Measurements from ENCODE around the gene PRRC2B. TPM values are rescaled to one million over a fixed set of nuclear protein-coding genes. Genes with fewer than 3 reads are reported as not detected.

PRRC2B gene
- total RNA-seq, 4 donors from 2014 or later: 102 to 198 (median 108) TPM

- Histone ChIP-seq H3K4me3 (no peak overlapping the region), H3K27me3 (no peaks in the 10 kb centered on the region), H3K9me3 (no peaks in the 10 kb centered on the region), H3K4me1 (peaks cover 28 to 100% (median 75%) of the 10 kb centered on the region in 3 donors), H3K27ac (peak overlapping the region; percentile 79 to 98 (median 80)), H3K36me3 (no peaks in the 10 kb centered on the region)
- no peak for ATAC-seq
- TF ChIP-seq CTCF (IDR thresholded peaks at IDR 0.05): no peak
- TF ChIP-seq POLR2AphosphoS5 (IDR thresholded peaks at IDR 0.05): peak; percentile 58
- TF ChIP-seq EP300 (IDR thresholded peaks at IDR 0.05): no peak
- TF ChIP-seq POLR2A (IDR thresholded peaks at IDR 0.05): no peak
- WGBS, 2 donors (ENCODE audit: low coverage in 1 of 2): 67 to 71% methylated on average over 6 of the region's 6 CpGs
Observed at GRCh38 chr9:131402073-131402472, 8.2 kb downstream of the PRRC2B start.

- WGBS, 2 donors (ENCODE audit: low coverage in 1 of 2): 6 to 19% methylated on average over 7 to 10 of the region's 12 CpGs
- peaks cover 26 to 100% (median 77%) of the 10 kb centered on the region in 3 donors for H3K4me1 ChIP-seq
Observed at GRCh38 chr9:131402738-131403492, 9.0 kb downstream of the PRRC2B start.

DNA sequence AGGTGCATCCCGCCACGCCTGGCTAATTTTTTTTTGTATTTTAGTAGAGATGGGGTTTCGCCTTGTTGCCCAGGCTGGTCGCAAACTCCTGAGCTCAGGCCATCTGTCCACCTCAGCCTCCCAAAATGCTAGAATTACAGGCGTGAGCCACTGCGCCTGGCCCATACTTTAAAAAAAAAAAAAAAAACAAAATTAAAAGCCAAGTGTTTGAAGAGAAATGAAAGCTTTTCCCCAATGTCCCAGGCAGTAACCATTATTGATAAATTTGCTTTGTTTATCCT is 9.5 kb downstream of the PRRC2B start:
- Histone ChIP-seq H3K4me3 (no peak overlapping the region), H3K36me3 (no peaks in the 10 kb centered on the region), H3K4me1 (peaks cover 23 to 100% (median 77%) of the 10 kb centered on the region in 3 donors), H3K27me3 (no peaks in the 10 kb centered on the region), H3K9me3 (no peaks in the 10 kb centered on the region), H3K27ac (peak overlapping the region; percentile 79 to 98 (median 80))
- 93 to 100% methylated on average over 3 to 6 of the region's 6 CpGs for WGBS, 2 donors (ENCODE audit: low coverage in 1 of 2)
- TF ChIP-seq POLR2A (IDR thresholded peaks at IDR 0.05): no peak
- no peak for TF ChIP-seq POLR2AphosphoS5 (IDR thresholded peaks at IDR 0.05)
- no peak for TF ChIP-seq EP300 (IDR thresholded peaks at IDR 0.05)
- TF ChIP-seq CTCF (IDR thresholded peaks at IDR 0.05): no peak
- ATAC-seq: no peak

More at GRCh38 chr9:131402738-131403492, 9.0 kb downstream of the PRRC2B start:
- ATAC-seq: peak; percentile 93
- no peaks in the 10 kb centered on the region for H3K36me3 ChIP-seq
- no peaks in the 10 kb centered on the region for H3K9me3 ChIP-seq
- TF ChIP-seq POLR2AphosphoS5 (IDR thresholded peaks at IDR 0.05) (peak; percentile 95), CTCF (IDR thresholded peaks at IDR 0.05) (peak in 1 of 4 experiments; percentile 20), POLR2A (IDR thresholded peaks at IDR 0.05) (no peak), EP300 (IDR thresholded peaks at IDR 0.05) (no peak)
- H3K4me3 ChIP-seq: peak overlapping the region; percentile 7 to 11
- H3K27me3 ChIP-seq: no peaks in the 10 kb centered on the region
- peak overlapping the region; percentile 79 to 98 (median 80) for H3K27ac ChIP-seq

GRCh38 chr9:131404581-131404980 is 10.7 kb downstream of the PRRC2B start:
- no peaks in the 10 kb centered on the region for H3K27me3 ChIP-seq
- no peak overlapping the region for H3K4me3 ChIP-seq
- 5 to 14% methylated on average over 5 of the region's 5 CpGs for WGBS, 2 donors (ENCODE audit: low coverage in 1 of 2)
- ATAC-seq: no peak
- peaks cover 22 to 100% (median 82%) of the 10 kb centered on the region in 3 donors for H3K4me1 ChIP-seq
- TF ChIP-seq EP300 (IDR thresholded peaks at IDR 0.05): no peak
- no peak for TF ChIP-seq POLR2AphosphoS5 (IDR thresholded peaks at IDR 0.05)
- no peak for TF ChIP-seq CTCF (IDR thresholded peaks at IDR 0.05)
- no peak for TF ChIP-seq POLR2A (IDR thresholded peaks at IDR 0.05)
- peak overlapping the region; percentile 32 to 98 (median 78) for H3K27ac ChIP-seq
- no peaks in the 10 kb centered on the region for H3K36me3 ChIP-seq
- H3K9me3 ChIP-seq: no peaks in the 10 kb centered on the region

- peaks cover 22 to 100% (median 86%) of the 10 kb centered on the region in 3 donors for H3K4me1 ChIP-seq
- H3K9me3 ChIP-seq: no peaks in the 10 kb centered on the region
- no peaks in the 10 kb centered on the region for H3K36me3 ChIP-seq
- ATAC-seq: no peak
- WGBS, 2 donors (ENCODE audit: low coverage in 1 of 2): 27 to 40% methylated on average over 5 to 7 of the region's 7 CpGs
- no peaks in the 10 kb centered on the region for H3K27me3 ChIP-seq
- H3K4me3 ChIP-seq: no peak overlapping the region
- TF ChIP-seq POLR2AphosphoS5 (IDR thresholded peaks at IDR 0.05) (no peak), POLR2A (IDR thresholded peaks at IDR 0.05) (no peak), CTCF (IDR thresholded peaks at IDR 0.05) (no peak), EP300 (IDR thresholded peaks at IDR 0.05) (no peak)
- peak overlapping the region; percentile 32 to 98 (median 78) for H3K27ac ChIP-seq
Observed at GRCh38 chr9:131404987-131405386, 11.1 kb downstream of the PRRC2B start.
